ENCODE measurements around the gene MARK1. TPM values are rescaled to one million over a fixed set of nuclear protein-coding genes. Genes with fewer than 3 reads are reported as not detected.

Gene MARK1
- total RNA-seq, 1 experiment from 2014 or later, result 17.8 TPM

DNA sequence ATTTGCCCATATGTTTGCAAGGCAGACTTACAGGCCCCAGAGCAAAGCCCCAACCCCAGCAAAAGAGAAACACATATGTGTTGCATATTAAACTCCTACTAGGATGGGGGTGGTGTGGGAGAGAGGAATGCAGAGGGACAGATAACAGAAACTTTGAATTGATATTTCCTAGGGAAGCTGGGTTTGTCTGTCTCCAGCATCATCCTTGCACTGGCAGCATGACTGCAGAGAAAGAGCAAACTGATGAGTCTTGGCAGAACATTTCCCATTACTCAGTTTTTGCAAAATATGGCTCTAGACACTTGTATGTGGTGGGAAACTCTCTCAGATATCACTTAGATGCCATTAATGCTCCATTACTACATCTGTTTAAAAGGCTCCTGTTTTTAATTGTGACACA, 43.8 kb upstream of the MARK1 start:
- Histone ChIP-seq H3K4me2 (ENCODE audit: insufficient read depth, insufficient read length, low read length) (no peak overlapping the region), H3K56ac (ENCODE audit: insufficient read length, low read depth, low read length) (no peak overlapping the region), H2BK15ac (ENCODE audit: low read depth, low read length) (no peak overlapping the region), H4K5ac (ENCODE audit: insufficient read length, low read depth, low read length) (no peak overlapping the region), H4K91ac (ENCODE audit: insufficient read length, low read depth, low read length) (no peak overlapping the region), H2AK5ac (ENCODE audit: insufficient read length, low read length) (no peak overlapping the region), H2BK5ac (ENCODE audit: insufficient read length, low read length) (no peak overlapping the region), H3T11ph (ENCODE audit: low read length) (no peak overlapping the region), H3K4ac (ENCODE audit: low read depth, low read length) (no peak overlapping the region), H3K27ac (ENCODE audit: insufficient read length, low read depth, low read length) (no peak overlapping the region), H3K9me3 (ENCODE audit: control insufficient read depth, low read depth, low read length) (no peaks in the 10 kb centered on the region), H2BK20ac (ENCODE audit: low read depth, low read length, poor library complexity, severe bottlenecking) (no peak overlapping the region), H3K9ac (ENCODE audit: extremely low read depth, insufficient read length, low read length) (no peak overlapping the region), H4K20me1 (ENCODE audit: control insufficient read depth, insufficient read depth, insufficient read length) (no peaks in the 10 kb centered on the region), H3K79me1 (ENCODE audit: insufficient read depth, low read depth, low read length, poor library complexity, severe bottlenecking) (no peaks in the 10 kb centered on the region), H2BK12ac (ENCODE audit: insufficient read length, low read depth, low read length) (no peak overlapping the region), H3K18ac (ENCODE audit: insufficient read length, low read depth, low read length) (no peak overlapping the region), H4K8ac (replicated peaks; ENCODE audit: insufficient read length, low read depth, low read length) (no peak overlapping the region), H3K79me2 (ENCODE audit: insufficient read depth, low read length) (no peaks in the 10 kb centered on the region), H3K27me3 (ENCODE audit: insufficient read depth, low read length) (no peaks in the 10 kb centered on the region), H3K14ac (ENCODE audit: insufficient read depth, low read length) (no peak overlapping the region), H3K23ac (ENCODE audit: insufficient read length, low read depth, low read length) (no peak overlapping the region), H3K4me1 (ENCODE audit: insufficient read depth, low read length) (0 out of 2 replicates have a peak, but pooled peaks cover 5% of the 10 kb centered on the region), H2BK120ac (ENCODE audit: low read depth, low read length, poor library complexity, severe bottlenecking) (no peak overlapping the region), H2AFZ (ENCODE audit: low read length) (no peak overlapping the region), H3K23me2 (ENCODE audit: insufficient read length, low read depth, low read length, poor library complexity, severe bottlenecking) (no peaks in the 10 kb centered on the region)
- TF ChIP-seq, protein P1, sequence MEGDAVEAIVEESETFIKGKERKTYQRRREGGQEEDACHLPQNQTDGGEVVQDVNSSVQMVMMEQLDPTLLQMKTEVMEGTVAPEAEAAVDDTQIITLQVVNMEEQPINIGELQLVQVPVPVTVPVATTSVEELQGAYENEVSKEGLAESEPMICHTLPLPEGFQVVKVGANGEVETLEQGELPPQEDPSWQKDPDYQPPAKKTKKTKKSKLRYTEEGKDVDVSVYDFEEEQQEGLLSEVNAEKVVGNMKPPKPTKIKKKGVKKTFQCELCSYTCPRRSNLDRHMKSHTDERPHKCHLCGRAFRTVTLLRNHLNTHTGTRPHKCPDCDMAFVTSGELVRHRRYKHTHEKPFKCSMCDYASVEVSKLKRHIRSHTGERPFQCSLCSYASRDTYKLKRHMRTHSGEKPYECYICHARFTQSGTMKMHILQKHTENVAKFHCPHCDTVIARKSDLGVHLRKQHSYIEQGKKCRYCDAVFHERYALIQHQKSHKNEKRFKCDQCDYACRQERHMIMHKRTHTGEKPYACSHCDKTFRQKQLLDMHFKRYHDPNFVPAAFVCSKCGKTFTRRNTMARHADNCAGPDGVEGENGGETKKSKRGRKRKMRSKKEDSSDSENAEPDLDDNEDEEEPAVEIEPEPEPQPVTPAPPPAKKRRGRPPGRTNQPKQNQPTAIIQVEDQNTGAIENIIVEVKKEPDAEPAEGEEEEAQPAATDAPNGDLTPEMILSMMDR (conservative IDR thresholded peaks at IDR 0.05), result no peak
- no peaks in the 10 kb centered on the region for H3K9me3 Mint-ChIP-seq
- H3K27me3 Mint-ChIP-seq (ENCODE audit: low read depth), result peaks cover 1% of the 10 kb centered on the region; the same call in 1 of the 2 replicates
- H3K4me1 Mint-ChIP-seq, result peaks cover 16 to 18% of the 10 kb centered on the region in 2 experiments
- no peak for DNase-seq
- no peak overlapping the region for H3K4me3 Mint-ChIP-seq
- no peak overlapping the region; a peak in 1 of 7 replicates for H3K27ac Mint-ChIP-seq
- H3K36me3 Mint-ChIP-seq (ENCODE audit: insufficient read depth in 1 of 3, low read depth in 3 of 3), result no peaks in the 10 kb centered on the region
